SK-N-SH (cell line): Measurements from ENCODE around the gene SCRN1. TPM values are rescaled to one million over a fixed set of nuclear protein-coding genes. Genes with fewer than 3 reads are reported as not detected.

ENCODE experiments used
- CTCF ChIA-PET: fragments of 300-600, 350-600 bp; formaldehyde crosslinking; extraction: SDS; loops from one replicate; lab custom pipeline; 2021; lab: Yijun Ruan, JAX
- POLR2A ChIA-PET: fragments of 350-600 bp; sonication (Branson Sonifier 250); formaldehyde crosslinking; extraction: SDS; loops from one replicate; lab custom pipeline; 2020; ENCODE audit warnings: antibody characterized with exemption, inconsistent platforms; lab: Yijun Ruan, JAX
- DNase-seq: peaks from one replicate; pipeline ENCODE4 v3.0.0; 2012
- H2AFZ ChIP-seq: fragments of 200-600 bp; sonication (generic); 2 replicates; pipeline ENCODE4 v1.8.1; 2016; ENCODE audit warnings: antibody characterized with exemption, mild to moderate bottlenecking, low read depth
- H3F3A ChIP-seq: fragments of 200-600 bp; sonication (generic); replicated peaks from 2 replicates; pipeline ENCODE3; 2016; ENCODE audit warnings: antibody characterized with exemption, mild to moderate bottlenecking; ENCODE audit not compliant: insufficient read depth
- H3K27ac ChIP-seq, 2 experiments: fragments of 200-500 bp in 1 of 2; fragments of 200-600 bp in 1 of 2; sonication (Bioruptor generic) in 1 of 2; sonication (generic), shearing (Covaris generic) in 1 of 2; 2 replicates each; pipeline versions ENCODE4 v1.5.1 to v1.6.1; 2014 to 2016; ENCODE audit warnings: low read depth in 2 of 2, inconsistent platforms in 1 of 2, low read length in 1 of 2, mild to moderate bottlenecking in 1 of 2, mixed read lengths in 1 of 2
- H3K27me3 ChIP-seq: fragments of 200-600 bp; sonication (generic), shearing (Covaris generic); 2 replicates; pipeline ENCODE4 v1.6.1; 2016; ENCODE audit warnings: mixed run types; ENCODE audit not compliant: insufficient read depth
- H3K36me3 ChIP-seq, 2 experiments: fragments of 200-500 bp in 1 of 2; fragments of 200-600 bp in 1 of 2; sonication (Bioruptor generic) in 1 of 2; sonication (generic) in 1 of 2; replicated peaks in 1 of 2; 2 replicates each; pipeline versions ENCODE3 to v1.5.1; 2014 to 2016; ENCODE audit warnings: low read length in 1 of 2, mild to moderate bottlenecking in 1 of 2; ENCODE audit not compliant: insufficient read depth in 2 of 2, control insufficient read depth in 1 of 2
- H3K4me1 ChIP-seq, 2 experiments: fragments of 200-500 bp in 1 of 2; fragments of 200-600 bp in 1 of 2; sonication (Bioruptor generic) in 1 of 2; sonication (generic), shearing (Covaris generic) in 1 of 2; 2 replicates each; pipeline versions ENCODE4 v1.5.1 to v1.6.1; 2014 to 2016; ENCODE audit warnings: low read depth in 1 of 2, low read length in 1 of 2, mixed run types in 1 of 2; ENCODE audit not compliant: insufficient read depth in 2 of 2, control insufficient read depth in 1 of 2
- H3K4me2 ChIP-seq: fragments of 200-600 bp; sonication (generic), shearing (Covaris generic); 2 replicates; pipeline ENCODE4 v1.6.1; 2017; ENCODE audit warnings: mixed run types
- H3K4me3 ChIP-seq, 2 experiments: fragments of 200-500 bp in 1 of 2; fragments of 200-600 bp in 1 of 2; sonication (Bioruptor generic) in 1 of 2; sonication (generic), shearing (Covaris generic) in 1 of 2; 2 replicates each; pipeline versions ENCODE4 v1.5.1 to v1.8.1; 2014 to 2016; ENCODE audit warnings: low read depth in 2 of 2, inconsistent platforms in 1 of 2, low read length in 1 of 2, mild to moderate bottlenecking in 1 of 2, mixed read lengths in 1 of 2, moderate library complexity in 1 of 2
- H3K79me2 ChIP-seq: fragments of 200-600 bp; sonication (generic); 2 replicates; pipeline ENCODE4 v1.8.1; 2017; ENCODE audit warnings: mild to moderate bottlenecking; ENCODE audit not compliant: insufficient read depth
- H3K9ac ChIP-seq: fragments of 200-600 bp; sonication (generic); 2 replicates; pipeline ENCODE4 v1.6.1; 2017; ENCODE audit warnings: mixed run types
- H3K9me2 ChIP-seq: fragments of 200-600 bp; sonication (generic); 2 replicates; pipeline ENCODE4 v1.6.1; 2017; ENCODE audit warnings: mixed run types
- H3K9me3 ChIP-seq: fragments of 200-600 bp; sonication (generic); 2 replicates; pipeline ENCODE4 v1.6.1; 2017; ENCODE audit warnings: mixed run types, mild to moderate bottlenecking, moderate library complexity
- H4K20me1 ChIP-seq: fragments of 200-600 bp; sonication (generic); 2 replicates; pipeline ENCODE4 v1.6.1; 2017; ENCODE audit warnings: mild to moderate bottlenecking, mixed run types; ENCODE audit not compliant: insufficient read depth
- CTCF ChIP-seq: fragments of 200-600 bp; sonication (generic); IDR thresholded peaks from 2 replicates; pipeline ENCODE4 v1.6.1; 2017; ENCODE audit warnings: antibody characterized with exemption, mild to moderate bottlenecking, moderate library complexity
- EP300 ChIP-seq, 2 experiments: IDR thresholded peaks; 2 replicates each; pipeline versions ENCODE4 v1.4.0 to v1.6.1; 2012; ENCODE audit warnings: borderline replicate concordance in 1 of 2, low read depth in 1 of 2, low read length in 1 of 2
- EZH2phosphoT487 ChIP-seq: fragments of 200-600 bp; sonication (generic); IDR thresholded peaks from 2 replicates; pipeline ENCODE4 v1.6.1; 2017; ENCODE audit warnings: low read depth, mixed run types, mild to moderate bottlenecking, antibody characterized with exemption, moderate library complexity, borderline replicate concordance
- JUND ChIP-seq: IDR thresholded peaks from 2 replicates; pipeline ENCODE4 v1.4.0; 2012
- MEF2A ChIP-seq: IDR thresholded peaks from 2 replicates; pipeline ENCODE4 v1.4.0; 2012; ENCODE audit warnings: low read depth, borderline replicate concordance
- NFIC ChIP-seq: IDR thresholded peaks from 2 replicates; pipeline ENCODE4 v1.4.0; 2012; ENCODE audit warnings: borderline replicate concordance
- NRF1 ChIP-seq: IDR thresholded peaks from 2 replicates; pipeline ENCODE4 v1.6.1; 2012; ENCODE audit warnings: low read depth, mild to moderate bottlenecking, low read length
- POLR2AphosphoS5 ChIP-seq: IDR thresholded peaks from 2 replicates; pipeline ENCODE4 v1.6.1; 2012; ENCODE audit warnings: low read depth, low read length
- RFX5 ChIP-seq: IDR thresholded peaks from 2 replicates; pipeline ENCODE4 v1.6.1; 2012; ENCODE audit warnings: mild to moderate bottlenecking, improper control_type of control experiment, low read length
- TAF1 ChIP-seq: IDR thresholded peaks from 2 replicates; pipeline ENCODE4 v1.6.1; 2012; ENCODE audit warnings: low read depth, mild to moderate bottlenecking, low read length, moderate library complexity, borderline replicate concordance
- USF1 ChIP-seq: IDR thresholded peaks from 2 replicates; pipeline ENCODE4 v1.4.0; 2012; ENCODE audit warnings: low read depth, borderline replicate concordance
- USF2 ChIP-seq: fragments of 150-350 bp; IDR thresholded peaks from 2 replicates; pipeline ENCODE4 v1.6.1; 2017; ENCODE audit warnings: antibody characterized with exemption, low read length, low read depth, borderline replicate concordance
- ZBTB33 ChIP-seq: IDR thresholded peaks from 2 replicates; pipeline ENCODE4 v1.4.0; 2012; ENCODE audit warnings: low read depth, borderline replicate concordance
- WGBS: methylation state at CpG from one replicate; pipeline ENCODE4 v1.1.6; 2017; ENCODE audit warnings: low lambda C conversion rate; 5-methylcytosine and 5-hydroxymethylcytosine counted together
- polyA plus RNA-seq, 3 experiments: library from polyadenylated mRNA; depleted of rRNA; stranded (reverse); fragments of >200 nt; gene quantifications; 2 replicates each; pipeline ENCODE4 v1.2.3, GENCODE V29; 2012

Gene SCRN1
- polyA plus RNA-seq, 1 of the 3 experiments (the other 2 are of a cell fraction): 64.3 TPM

- CTCF ChIA-PET: interaction anchor here (2.0 kb wide), 1 partner anchor 97 kb away, joined by 5 read pairs; no protein-coding TSS in a partner anchor
- Histone ChIP-seq H3K4me2 (0 out of 2 replicates have a peak overlapping the region, but pooled peaks have one; percentile 3), H3K79me2 (peaks cover 18% of the 10 kb centered on the region; the same call in 1 of the 2 replicates), H3K9ac (no peak overlapping the region), H3K27ac (no peak overlapping the region), H3K4me1 (no peaks in the 10 kb centered on the region), H3K9me2 (no peaks in the 10 kb centered on the region), H3K4me3 (no peak overlapping the region), H4K20me1 (no peaks in the 10 kb centered on the region), H3F3A (peaks cover 5% of the 10 kb centered on the region), H2AFZ (no peak overlapping the region)
- DNase-seq: no peak
- TF ChIP-seq RFX5 (no peak), EP300 (IDR thresholded peaks at IDR 0.05; ENCODE audit: borderline replicate concordance in 1 of 2, low read depth in 1 of 2, low read length in 1 of 2) (no peak), ZBTB33 (no peak), CTCF (no peak), POLR2AphosphoS5 (no peak)
- TF ChIP-seq, all 33 proteins: peak for 0
- Histone ChIP-seq H3K9me3 (no peaks in the 10 kb centered on the region), H3K27me3 (no peaks in the 10 kb centered on the region), H3K36me3 (peaks cover 27 to 41% of the 10 kb centered on the region in 2 experiments)
- POLR2A ChIA-PET: no interaction called here
Measured at GRCh38 chr7:30018451-30018850, 28.9 kb upstream of the SCRN1 start.

- Histone ChIP-seq H3K4me3 (no peak overlapping the region), H3K36me3 (peaks cover 11 to 42% of the 10 kb centered on the region in 2 experiments), H3K27me3 (no peaks in the 10 kb centered on the region), H3K9me3 (no peaks in the 10 kb centered on the region), H3K4me2 (no peak overlapping the region), H3K4me1 (no peaks in the 10 kb centered on the region), H3K79me2 (no peaks in the 10 kb centered on the region), H3K9me2 (no peaks in the 10 kb centered on the region), H3K9ac (no peak overlapping the region), H3F3A (no peaks in the 10 kb centered on the region), H4K20me1 (no peaks in the 10 kb centered on the region), H2AFZ (no peak overlapping the region), H3K27ac (no peak overlapping the region)
- no peak for DNase-seq
- TF ChIP-seq NRF1: no peak
- no peak for TF ChIP-seq TAF1
- no peak for TF ChIP-seq USF2
- no peak for TF ChIP-seq MEF2A
- TF ChIP-seq RFX5: no peak
- no peak for TF ChIP-seq NFIC
- no peak for TF ChIP-seq USF1
- TF ChIP-seq JUND: no peak
- no peak for TF ChIP-seq EZH2phosphoT487
- CTCF ChIA-PET: interaction anchor here (1.0 to 1.3 kb wide), 3 partner anchors 18 to 51 kb away, joined by 3 to 4 read pairs (median 3); no protein-coding TSS in a partner anchor
- POLR2A ChIA-PET: no interaction called here
- WGBS: 93% methylated on average over 3 of the region's 3 CpGs
Measured at GRCh38 chr7:30012757-30013156, 23.2 kb upstream of the SCRN1 start.
